K562 (cell line): ENCODE measurements around the gene URGCP. TPM values are rescaled to one million over a fixed set of nuclear protein-coding genes. Genes with fewer than 3 reads are reported as not detected.

Experiments
- ATAC-seq: fragments of 200-7000 bp; cut with Tn5 transposase; 3 replicates; pipeline ENCODE4 v1.9.1; 2020; ENCODE audit warnings: moderate library complexity
- BruUV-seq: library from RNA; stranded (reverse); fragments of 400-500 nt; replicated peaks from 2 replicates; lab custom pipeline; 2021; lab: Mats Ljungman, UMichigan
- CTCF ChIA-PET: fragments of 300-600 bp; formaldehyde crosslinking; extraction: SDS; loops from one replicate; lab custom pipeline; 2021; ENCODE audit warnings: low intra/inter-chr PET ratio; lab: Yijun Ruan, JAX
- POLR2A ChIA-PET: fragments of 300-600, 350-650 bp; sonication (Branson Sonifier 250); formaldehyde crosslinking; extraction: SDS; loops from one replicate; lab custom pipeline; 2021; ENCODE audit warnings: antibody characterized with exemption, inconsistent platforms; lab: Yijun Ruan, JAX
- DNase-seq, 4 experiments: peaks; one replicate each; pipeline versions ENCODE4 v3.0.0 to v3.0.0-alpha.2; 2011 to 2018; ENCODE audit warnings: low spot score in 3 of 4, mixed read lengths in 3 of 4; ENCODE audit errors: extremely low read depth in 1 of 4
- FAIRE-seq: peaks from 2 replicates; lab custom pipeline; 2011; peaks lifted over from hg19 to GRCh38; lab: Jason Lieb, UNC
- H2AFZ ChIP-seq: 2 replicates; pipeline ENCODE4 v1.6.0; 2011; ENCODE audit warnings: low read depth, low read length, control low read depth, inconsistent platforms
- H3K27ac ChIP-seq: fragments of 200-600 bp; 3 replicates; pipeline ENCODE4 v1.8.0; 2011; ENCODE audit warnings: low read depth, mild to moderate bottlenecking, control low read depth, inconsistent platforms, low read length, moderate library complexity, mixed read lengths; ENCODE audit errors: extremely low read depth
- H3K27me3 ChIP-seq, 2 experiments: fragments of 300-600 bp in 1 of 2; 2 replicates in 1 of 2; 3 replicates in 1 of 2; pipeline versions ENCODE4 v1.6.0 to v1.8.0; 2011; ENCODE audit warnings: inconsistent platforms in 2 of 2, low read length in 2 of 2, mild to moderate bottlenecking in 1 of 2, mixed read lengths in 1 of 2, moderate library complexity in 1 of 2; ENCODE audit not compliant: control insufficient read depth in 2 of 2, insufficient read depth in 2 of 2
- H3K36me3 ChIP-seq: fragments of 300-600 bp; 3 replicates; pipeline ENCODE4 v1.8.0; 2011; ENCODE audit warnings: mild to moderate bottlenecking, low read length, inconsistent platforms; ENCODE audit not compliant: control insufficient read depth, insufficient read depth
- H3K4me1 ChIP-seq, 2 experiments: fragments of 200-600 bp in 1 of 2; replicated peaks in 1 of 2; 2 replicates in 1 of 2; 3 replicates in 1 of 2; pipeline versions ENCODE4 v1.5.1 to v1.8.0; 2011; ENCODE audit warnings: inconsistent platforms in 2 of 2, low read length in 2 of 2, mild to moderate bottlenecking in 1 of 2, mixed read lengths in 1 of 2, moderate library complexity in 1 of 2; ENCODE audit not compliant: control insufficient read depth in 2 of 2, insufficient read depth in 2 of 2
- H3K4me2 ChIP-seq: 2 replicates; pipeline ENCODE4 v1.6.1; 2011; ENCODE audit warnings: low read length, control low read depth, inconsistent platforms, mixed read lengths; ENCODE audit not compliant: insufficient read depth
- H3K4me3 ChIP-seq: fragments of 200-600 bp; sonication (generic), shearing (Covaris generic); 2 replicates; pipeline ENCODE4 v1.5.1; 2016; ENCODE audit warnings: control low read depth, inconsistent platforms
- H3K79me2 ChIP-seq: fragments of 200-600 bp; 3 replicates; pipeline ENCODE4 v1.8.0; 2011; ENCODE audit warnings: low read length, inconsistent platforms; ENCODE audit not compliant: control insufficient read depth, insufficient read depth
- H3K9ac ChIP-seq, 2 experiments: 2 replicates each; pipeline versions ENCODE4 v1.6.0 to v1.6.1; 2011; ENCODE audit warnings: low read depth in 2 of 2, low read length in 2 of 2, control low read depth in 1 of 2, inconsistent platforms in 1 of 2, mild to moderate bottlenecking in 1 of 2, mixed read lengths in 1 of 2; ENCODE audit not compliant: insufficient read depth in 1 of 2
- H3K9me1 ChIP-seq: one replicate; pipeline ENCODE4 v1.6.0; 2011; ENCODE audit warnings: inconsistent platforms, mild to moderate bottlenecking, low read length, moderate library complexity; ENCODE audit not compliant: control insufficient read depth, insufficient read depth
- H3K9me3 ChIP-seq: replicated peaks from 2 replicates; pipeline ENCODE4 v1.5.1; 2011; ENCODE audit warnings: low read depth, low read length, inconsistent platforms; ENCODE audit not compliant: control insufficient read depth, insufficient read depth
- H4K20me1 ChIP-seq: replicated peaks from 2 replicates; pipeline ENCODE4 v1.6.1; 2011; ENCODE audit warnings: low read length, inconsistent platforms, mixed read lengths; ENCODE audit not compliant: control insufficient read depth, insufficient read depth
- E2F4 ChIP-seq: sonication (generic); formaldehyde crosslinking; IDR thresholded peaks from 2 replicates; pipeline ENCODE4 v1.8.0; 2022; ENCODE audit warnings: mild to moderate bottlenecking, low read depth, missing genetic modification reagents
- FOSL1 ChIP-seq: fragments of 200-800 bp; sonication (Bioruptor generic); conservative IDR thresholded peaks from 2 replicates; pipeline ENCODE4 v1.6.1; 2016; ENCODE audit warnings: missing genetic modification characterization, missing compliant biosample characterization
- FOXA1 ChIP-seq: fragments of 450-650 bp; IDR thresholded peaks from 2 replicates; pipeline ENCODE4 v1.6.1; 2016; ENCODE audit warnings: mild to moderate bottlenecking, borderline replicate concordance
- FOXO4 ChIP-seq: fragments of 450-650 bp; formaldehyde crosslinking; IDR thresholded peaks from 2 replicates; pipeline ENCODE4 v1.4.0; 2020; ENCODE audit warnings: mild to moderate bottlenecking, moderate library complexity
- GATAD2A ChIP-seq: fragments of 450-650 bp; IDR thresholded peaks from 2 replicates; pipeline ENCODE4 v1.6.1; 2017
- HMG20A ChIP-seq: fragments of 450-650 bp; formaldehyde crosslinking; conservative IDR thresholded peaks from 2 replicates; pipeline ENCODE4 v1.4.0; 2020; ENCODE audit warnings: mild to moderate bottlenecking, mixed read lengths
- MTA2 ChIP-seq: fragments of 450-650 bp; IDR thresholded peaks from 2 replicates; pipeline ENCODE4 v1.6.1; 2016; ENCODE audit warnings: low read depth
- NKRF ChIP-seq: fragments of 450-650 bp; IDR thresholded peaks from 2 replicates; pipeline ENCODE4 v1.6.1; 2016; ENCODE audit warnings: borderline replicate concordance
- NR1H2 ChIP-seq: sonication (generic); formaldehyde crosslinking; IDR thresholded peaks from 2 replicates; pipeline ENCODE4 v1.4.0; 2020; ENCODE audit warnings: mild to moderate bottlenecking, missing genetic modification reagents
- ZBTB1 ChIP-seq: sonication (generic); formaldehyde crosslinking; IDR thresholded peaks from 2 replicates; pipeline ENCODE4 v1.8.1; 2023; ENCODE audit warnings: missing genetic modification reagents, low read depth, mild to moderate bottlenecking, borderline replicate concordance
- ZBTB17 ChIP-seq: fragments of 450-650 bp; formaldehyde crosslinking; IDR thresholded peaks from 2 replicates; pipeline ENCODE4 v1.4.0; 2020; ENCODE audit warnings: mild to moderate bottlenecking
- ZNF134 ChIP-seq: fragments of 250-450 bp; sonication (Bioruptor Pico); conservative IDR thresholded peaks from 2 replicates; pipeline ENCODE4 v1.4.0; 2020
- ZNF518B ChIP-seq: fragments of 250-450 bp; sonication (Bioruptor Pico); IDR thresholded peaks from 2 replicates; pipeline ENCODE4 v1.5.0; 2021; ENCODE audit warnings: mild to moderate bottlenecking, moderate library complexity
- WGBS: fragments of 100-300 bp; shearing (Covaris generic); methylation state at CpG from one replicate; pipeline ENCODE4 v1.1.6; 2016; ENCODE audit warnings: low coverage, mixed read lengths; ENCODE audit not compliant: insufficient coverage; ENCODE audit errors: missing lambda C conversion rate; 5-methylcytosine and 5-hydroxymethylcytosine counted together
- in situ Hi-C: fragments of 300-500 bp; cut with MboI; formaldehyde crosslinking; loops from 4 replicates; pipeline ENCODE4 v1.15.0; 2018; ENCODE audit warnings: inconsistent platforms, mixed read lengths
- intact Hi-C: fragments of 100-400 bp; cut with micrococcal nuclease; formaldehyde crosslinking; loops from 2 replicates; pipeline ENCODE4 v1.14.2; 2022
- polyA plus RNA-seq, 8 experiments: library from polyadenylated mRNA; depleted of rRNA in 4 of 8; stranded (reverse) in 5 of 8; unstranded in 3 of 8; fragments of >200 nt; fragmentation: Nextera tagmentation in 2 of 8; fragmentation: Illumina TruSeq in 1 of 8; extraction: Ambion mirVana in 2 of 8; extraction: Trizol in 1 of 8; gene quantifications; 2 replicates each; pipeline versions ENCODE4 v1.2.1 to v1.2.3, GENCODE V29; 2011 to 2014; ENCODE audit warnings: inconsistent platforms in 1 of 8, missing spikeins in 1 of 8
- total RNA-seq, 7 experiments: library from RNA; depleted of rRNA in 6 of 7; stranded (reverse); fragments of >200 nt in 6 of 7; fragmentation: Illumina TruSeq in 2 of 7; extraction: Trizol in 2 of 7; gene quantifications; 2 replicates each; pipeline versions ENCODE4 v1.2.1 to v1.2.3, GENCODE V29; 2011 to 2021; ENCODE audit warnings: low replicate concordance in 1 of 7

The URGCP gene
- total and polyA plus RNA-seq, 9 of the 15 experiments (the other 6 are each of a cell fraction or from before 2014, with no cell fraction given): 1.7 to 25.8 (median 12.5) TPM

GRCh38 chr7:43925984-43926797 is 19.8 kb upstream of the URGCP start, which contains the start of gene UBE2D4:
TSS of gene UBE2D4 (plus strand) at chr7:43926436. CDS start at chr7:43926533, 97 bp downstream.
- intact Hi-C loops: no loop called here
- ATAC-seq (peak; percentile 95), DNase-seq (peak; percentile 89 to 93 (median 90)), FAIRE-seq (peak; percentile 70)
- POLR2A ChIA-PET: interaction anchor here (0.6 to 1.5 kb wide), 5 partner anchors 15 to 855 kb away, joined by 3 to 6 read pairs (median 3); no protein-coding TSS in a partner anchor
- Histone ChIP-seq H3K4me2 (peak within 1 kb of the TSS; percentile 99), H3K27me3 (no peaks in the 10 kb centered on the region), H3K9ac (peak within 1 kb of the TSS; percentile 89 to 91), H3K4me1 (peaks cover 15 to 17% of the 10 kb centered on the region in 2 experiments; a peak in 4 of 5 replicates), H4K20me1 (no peaks in the 10 kb centered on the region), H3K36me3 (no peaks in the 10 kb centered on the region), H3K4me3 (peak within 1 kb of the TSS; percentile 63), H3K9me3 (no peaks in the 10 kb centered on the region; the same call in 1 of the 2 replicates), H3K79me2 (peaks cover 17% of the 10 kb centered on the region), H3K9me1 (no peaks in the 10 kb centered on the region), H3K27ac (peak within 1 kb of the TSS; percentile 88), H2AFZ (peak within 1 kb of the TSS; percentile 90)
- in situ Hi-C loops: no loop called here
- CTCF ChIA-PET: no interaction called here
- TSS peak; percentile 82 for BruUV-seq
- WGBS: under 1% methylated on average over 79 of the region's 82 CpGs
- 0 out of 2 replicates have a peak, but pooled peaks have one; percentile 30 for TF ChIP-seq E2F4
- no peak for TF ChIP-seq GATAD2A
- TF ChIP-seq HMG20A (CRISPR knock-in tag): no peak
- no peak for TF ChIP-seq FOXA1
- no peak for TF ChIP-seq NKRF
- TF ChIP-seq FOSL1 (tag): peak; percentile 57
- 0 out of 2 replicates have a peak, but pooled peaks have one; percentile 3 for TF ChIP-seq ZNF134 (CRISPR knock-in tag)
- TF ChIP-seq MTA2: no peak
- TF ChIP-seq ZNF518B (CRISPR knock-in tag): no peak
- peak; percentile 77; the same call in 1 of the 2 replicates for TF ChIP-seq ZBTB17 (CRISPR knock-in tag)
- TF ChIP-seq FOXO4 (CRISPR knock-in tag): no peak
- TF ChIP-seq NR1H2 (CRISPR knock-in tag): peak; percentile 73; the same call in 1 of the 2 replicates
- TF ChIP-seq ZBTB1 (CRISPR knock-in tag): no peak; the same call in 1 of the 2 replicates
